GM21786 (cell line): ENCODE measurements around the gene ALK.

Experiments
- ATAC-seq: cut with Tn5 transposase; IDR thresholded peaks from one replicate; pipeline ENCODE4 v1.9.1; 2021; ENCODE audit not compliant: unreplicated experiment

The ALK gene

GRCh38 chr2:29549069-29549380, 372.4 kb downstream of the ALK start:
- no peak for ATAC-seq

GRCh38 chr2:29544917-29545316, 376.5 kb downstream of the ALK start:
- ATAC-seq: no peak

- ATAC-seq: no peak
Measured at GRCh38 chr2:29544031-29544430, 377.4 kb downstream of the ALK start.

GRCh38 chr2:29535188-29535587, 386.2 kb downstream of the ALK start:
- ATAC-seq: no peak

GRCh38 chr2:29532436-29532835, 388.9 kb downstream of the ALK start:
- ATAC-seq: no peak

GRCh38 chr2:29531626-29532025, 389.8 kb downstream of the ALK start:
- ATAC-seq: no peak

GRCh38 chr2:29530281-29530680, 391.1 kb downstream of the ALK start:
- ATAC-seq: no peak

- ATAC-seq: no peak
Measured at GRCh38 chr2:29528891-29529520, 392.4 kb downstream of the ALK start.

GRCh38 chr2:29528371-29528770, 393.0 kb downstream of the ALK start:
- ATAC-seq: no peak

- ATAC-seq: no peak
Measured at GRCh38 chr2:29527947-29528346, 393.4 kb downstream of the ALK start.

- ATAC-seq: no peak
Measured at GRCh38 chr2:29526587-29527586, 394.5 kb downstream of the ALK start.

GRCh38 chr2:29525921-29526320, 395.5 kb downstream of the ALK start:
- no peak for ATAC-seq

GRCh38 chr2:29524652-29525051, 396.7 kb downstream of the ALK start:
- ATAC-seq: no peak

- ATAC-seq: no peak
Measured at GRCh38 chr2:29522951-29523669, 398.3 kb downstream of the ALK start.

GRCh38 chr2:29520001-29520400, 401.4 kb downstream of the ALK start:
- ATAC-seq: no peak

GRCh38 chr2:29519338-29519925, 402.0 kb downstream of the ALK start:
- no peak for ATAC-seq

GRCh38 chr2:29518646-29519337, 402.6 kb downstream of the ALK start:
- no peak for ATAC-seq

- no peak for ATAC-seq
Measured at GRCh38 chr2:29518010-29518409, 403.4 kb downstream of the ALK start.

- ATAC-seq: no peak
Measured at GRCh38 chr2:29517413-29517812, 404.0 kb downstream of the ALK start.

GRCh38 chr2:29516767-29517166, 404.6 kb downstream of the ALK start:
- ATAC-seq: no peak

GRCh38 chr2:29509878-29510277, 411.5 kb downstream of the ALK start:
- ATAC-seq: no peak
